ENCODE results near the gene PRPS1L1.

The PRPS1L1 gene

GRCh38 chr7:18049262-18049661 is 21.6 kb upstream of the PRPS1L1 start:
- H3K4me1 ChIP-seq: no peaks in the 10 kb centered on the region
- no peaks in the 10 kb centered on the region for H3K36me3 ChIP-seq (ENCODE audit: control insufficient read depth, insufficient read depth, low read length)
- no peaks in the 10 kb centered on the region for H3K79me2 ChIP-seq
- H2AFZ ChIP-seq: no peak overlapping the region
- H3K9me3 ChIP-seq (ENCODE audit: control insufficient read depth, low read length): no peaks in the 10 kb centered on the region
- H3K27ac ChIP-seq: no peak overlapping the region
- H3K4me3 ChIP-seq (ENCODE audit: low read depth, low read length): no peak overlapping the region
- H3K9ac ChIP-seq: no peak overlapping the region
- TF ChIP-seq, protein P1, sequence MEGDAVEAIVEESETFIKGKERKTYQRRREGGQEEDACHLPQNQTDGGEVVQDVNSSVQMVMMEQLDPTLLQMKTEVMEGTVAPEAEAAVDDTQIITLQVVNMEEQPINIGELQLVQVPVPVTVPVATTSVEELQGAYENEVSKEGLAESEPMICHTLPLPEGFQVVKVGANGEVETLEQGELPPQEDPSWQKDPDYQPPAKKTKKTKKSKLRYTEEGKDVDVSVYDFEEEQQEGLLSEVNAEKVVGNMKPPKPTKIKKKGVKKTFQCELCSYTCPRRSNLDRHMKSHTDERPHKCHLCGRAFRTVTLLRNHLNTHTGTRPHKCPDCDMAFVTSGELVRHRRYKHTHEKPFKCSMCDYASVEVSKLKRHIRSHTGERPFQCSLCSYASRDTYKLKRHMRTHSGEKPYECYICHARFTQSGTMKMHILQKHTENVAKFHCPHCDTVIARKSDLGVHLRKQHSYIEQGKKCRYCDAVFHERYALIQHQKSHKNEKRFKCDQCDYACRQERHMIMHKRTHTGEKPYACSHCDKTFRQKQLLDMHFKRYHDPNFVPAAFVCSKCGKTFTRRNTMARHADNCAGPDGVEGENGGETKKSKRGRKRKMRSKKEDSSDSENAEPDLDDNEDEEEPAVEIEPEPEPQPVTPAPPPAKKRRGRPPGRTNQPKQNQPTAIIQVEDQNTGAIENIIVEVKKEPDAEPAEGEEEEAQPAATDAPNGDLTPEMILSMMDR (IDR thresholded peaks at IDR 0.05): no peak
- no peaks in the 10 kb centered on the region for H3K27me3 ChIP-seq (ENCODE audit: control insufficient read depth, insufficient read depth, low read length)
- H3K4me2 ChIP-seq (ENCODE audit: low read length): no peak overlapping the region

DNA sequence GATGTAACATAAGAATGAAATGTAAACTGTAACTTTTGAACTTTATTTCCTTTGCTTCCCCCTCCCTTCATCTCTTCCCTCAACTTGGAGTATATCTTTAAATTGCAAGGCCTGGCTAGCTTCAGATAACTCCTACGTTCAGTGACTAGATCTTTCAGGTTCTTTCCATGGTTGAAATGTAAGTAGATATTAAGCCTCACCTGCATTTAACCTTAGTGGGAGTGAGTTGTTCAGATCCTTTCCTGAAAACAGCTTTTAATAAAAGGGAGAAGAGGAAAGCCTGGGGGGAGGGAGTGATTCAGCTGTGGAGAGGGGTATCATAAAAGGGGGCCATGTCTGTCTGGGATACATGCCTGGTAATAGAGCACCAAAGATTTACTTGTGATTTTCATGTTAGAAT is 19.0 kb upstream of the PRPS1L1 start:
- no peak overlapping the region for H3K9ac ChIP-seq
- no peak overlapping the region for H3K27ac ChIP-seq
- no peak overlapping the region for H3K4me2 ChIP-seq (ENCODE audit: low read length)
- no peaks in the 10 kb centered on the region for H3K27me3 ChIP-seq (ENCODE audit: control insufficient read depth, insufficient read depth, low read length)
- no peaks in the 10 kb centered on the region for H3K36me3 ChIP-seq (ENCODE audit: control insufficient read depth, insufficient read depth, low read length)
- no peak overlapping the region for H2AFZ ChIP-seq
- no peaks in the 10 kb centered on the region for H3K79me2 ChIP-seq
- H3K9me3 ChIP-seq (ENCODE audit: control insufficient read depth, low read length): no peaks in the 10 kb centered on the region
- no peak overlapping the region for H3K4me3 ChIP-seq (ENCODE audit: low read depth, low read length)
- no peaks in the 10 kb centered on the region for H3K4me1 ChIP-seq
- TF ChIP-seq, protein P1 (IDR thresholded peaks at IDR 0.05): no peak

DNA sequence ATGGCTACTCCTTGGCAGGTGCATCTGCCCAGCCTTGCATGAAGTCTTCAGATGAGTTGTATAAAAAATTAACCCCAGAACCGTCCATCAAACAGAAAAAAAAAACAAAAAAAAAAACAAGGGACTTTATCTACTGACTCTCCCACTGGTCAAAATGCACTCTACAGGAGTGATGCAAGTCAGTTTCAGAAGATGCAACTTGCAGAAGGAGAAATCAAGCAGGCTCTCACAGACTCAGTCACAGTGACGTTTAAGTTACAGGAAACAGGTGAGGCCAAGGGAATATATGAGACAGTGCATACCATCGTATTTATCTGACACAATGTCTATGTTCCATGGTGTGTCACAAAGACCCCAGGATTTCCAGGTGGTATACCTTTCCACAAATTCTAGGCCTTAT is 17.5 kb upstream of the PRPS1L1 start:
- Histone ChIP-seq H3K4me2 (ENCODE audit: low read length) (no peak overlapping the region), H3K4me3 (ENCODE audit: low read depth, low read length) (no peak overlapping the region), H2AFZ (no peak overlapping the region), H3K4me1 (no peaks in the 10 kb centered on the region), H3K79me2 (no peaks in the 10 kb centered on the region), H3K27ac (no peak overlapping the region), H3K9ac (no peak overlapping the region), H3K36me3 (ENCODE audit: control insufficient read depth, insufficient read depth, low read length) (no peaks in the 10 kb centered on the region), H3K27me3 (ENCODE audit: control insufficient read depth, insufficient read depth, low read length) (no peaks in the 10 kb centered on the region), H3K9me3 (ENCODE audit: control insufficient read depth, low read length) (no peaks in the 10 kb centered on the region)
- TF ChIP-seq, protein P1 (IDR thresholded peaks at IDR 0.05): no peak

GRCh38 chr7:18041191-18041590 is 13.5 kb upstream of the PRPS1L1 start:
- Histone ChIP-seq H3K9ac (no peak overlapping the region), H3K9me3 (ENCODE audit: control insufficient read depth, low read length) (no peaks in the 10 kb centered on the region), H2AFZ (no peak overlapping the region), H3K4me2 (ENCODE audit: low read length) (no peak overlapping the region), H3K4me3 (ENCODE audit: low read depth, low read length) (no peak overlapping the region), H3K27me3 (ENCODE audit: control insufficient read depth, insufficient read depth, low read length) (no peaks in the 10 kb centered on the region), H3K79me2 (no peaks in the 10 kb centered on the region), H3K27ac (no peak overlapping the region), H3K36me3 (ENCODE audit: control insufficient read depth, insufficient read depth, low read length) (no peaks in the 10 kb centered on the region), H3K4me1 (no peaks in the 10 kb centered on the region)
- TF ChIP-seq, protein P1 (IDR thresholded peaks at IDR 0.05): no peak

GRCh38 chr7:18040196-18040595 is 12.6 kb upstream of the PRPS1L1 start:
- no peaks in the 10 kb centered on the region for H3K27me3 ChIP-seq (ENCODE audit: control insufficient read depth, insufficient read depth, low read length)
- TF ChIP-seq, protein P1 (IDR thresholded peaks at IDR 0.05): no peak
- H3K4me3 ChIP-seq (ENCODE audit: low read depth, low read length): no peak overlapping the region
- no peak overlapping the region for H3K4me2 ChIP-seq (ENCODE audit: low read length)
- no peak overlapping the region for H3K27ac ChIP-seq
- no peaks in the 10 kb centered on the region for H3K79me2 ChIP-seq
- H3K4me1 ChIP-seq: no peaks in the 10 kb centered on the region
- no peak overlapping the region for H2AFZ ChIP-seq
- no peaks in the 10 kb centered on the region for H3K9me3 ChIP-seq (ENCODE audit: control insufficient read depth, low read length)
- no peak overlapping the region for H3K9ac ChIP-seq
- H3K36me3 ChIP-seq (ENCODE audit: control insufficient read depth, insufficient read depth, low read length): no peaks in the 10 kb centered on the region
